ENCODE results near the gene RACGAP1. TPM values are rescaled to one million over a fixed set of nuclear protein-coding genes. Genes with fewer than 3 reads are reported as not detected.

The RACGAP1 gene
- total and polyA plus RNA-seq, 2 experiments from 2014 or later, result 19.0 to 52.8 TPM

- H3K27me3 Mint-ChIP-seq (ENCODE audit: insufficient read depth, low read depth, poor library complexity), result peaks cover 46% of the 10 kb centered on the region
These were observed 62.2 kb downstream of the RACGAP1 start for GRCh38 chr12:49962861-49963765.

More at GRCh38 chr12:49962861-49963765, 62.2 kb downstream of the RACGAP1 start:
- Histone ChIP-seq H3K4me3 (no peak overlapping the region), H3K27ac (ENCODE audit: low read depth) (no peak overlapping the region), H3K9me2 (ENCODE audit: insufficient read depth) (no peaks in the 10 kb centered on the region), H3K36me3 (ENCODE audit: insufficient read depth) (no peaks in the 10 kb centered on the region; the same call in 1 of the 2 replicates), H3K79me2 (replicated peaks; ENCODE audit: insufficient read depth) (no peaks in the 10 kb centered on the region), H3K27me3 (ENCODE audit: insufficient read depth) (peaks cover 58% of the 10 kb centered on the region), H3K4me1 (ENCODE audit: insufficient read depth) (peaks cover 18% of the 10 kb centered on the region), H2AFZ (no peak overlapping the region), H4K20me1 (replicated peaks; ENCODE audit: insufficient read depth) (no peaks in the 10 kb centered on the region), H3F3A (replicated peaks; ENCODE audit: low read depth) (no peaks in the 10 kb centered on the region), H3K4me2 (no peak overlapping the region)
- Mint-ChIP-seq H3K36me3 (ENCODE audit: low read depth) (peaks cover 5% of the 10 kb centered on the region; the same call in 1 of the 3 replicates), H3K4me3 (no peak overlapping the region), H3K4me1 (peaks cover 29% of the 10 kb centered on the region), H3K9me3 (peaks cover 6% of the 10 kb centered on the region; the same call in 2 of the 3 replicates), H3K27ac (no peak overlapping the region)
- no peak for TF ChIP-seq CREB1 (CRISPR knock-in tag; IDR thresholded peaks at IDR 0.05; ENCODE audit: low read depth)
- TF ChIP-seq EZH2 (IDR thresholded peaks at IDR 0.05; ENCODE audit: low read depth, unreplicated experiment), result no peak
- TF ChIP-seq EZH2phosphoT487 (IDR thresholded peaks at IDR 0.05; ENCODE audit: unreplicated experiment), result no peak
- no peak for TF ChIP-seq ETS1 (IDR thresholded peaks at IDR 0.05)
- TF ChIP-seq CTCF (conservative IDR thresholded peaks at IDR 0.05; ENCODE audit: low read depth in 2 of 2), result no peak
- TF ChIP-seq JUNB (IDR thresholded peaks at IDR 0.05; ENCODE audit: unreplicated experiment), result no peak
- no peak for TF ChIP-seq NANOG (IDR thresholded peaks at IDR 0.05; ENCODE audit: borderline replicate concordance)
- TF ChIP-seq ZNF462 (CRISPR knock-in tag; IDR thresholded peaks at IDR 0.05), result no peak
- no peak for TF ChIP-seq STAT1 (IDR thresholded peaks at IDR 0.05; ENCODE audit: unreplicated experiment)
- no peak for TF ChIP-seq POLR2AphosphoS5 (IDR thresholded peaks at IDR 0.05; ENCODE audit: low read depth)
- TF ChIP-seq ZNF114 (CRISPR knock-in tag; IDR thresholded peaks at IDR 0.05), result no peak
- TF ChIP-seq ZNF331 (CRISPR knock-in tag; IDR thresholded peaks at IDR 0.05; ENCODE audit: low read depth), result no peak
- TF ChIP-seq REST (IDR thresholded peaks at IDR 0.05; ENCODE audit: unreplicated experiment), result no peak
- DNase-seq (ENCODE audit: low spot score), result no peak
- no peak for ATAC-seq

Measured in GM23338 (cell line).